Mucosa of descending colon (tissue), 3 donors: ENCODE measurements around the gene INTS3. TPM values are rescaled to one million over a fixed set of nuclear protein-coding genes. Genes with fewer than 3 reads are reported as not detected.
A peak's percentile ranks its signal among the peaks of the same experiment; 100 is the strongest.

Experiments
- ATAC-seq: fragments of 200-7000 bp; cut with Tn5 transposase; one replicate; pipeline ENCODE4 v1.9.1; 2020; ENCODE audit warnings: mild to moderate bottlenecking, moderate library complexity
- DNase-seq, 3 donors: peaks; one replicate each; pipeline ENCODE4 v3.0.0-alpha.2; 2020
- H3K36me3 ChIP-seq: fragments of 200-600 bp; one replicate; pipeline ENCODE4 v1.8.0; 2021; ENCODE audit warnings: low read depth, mild to moderate bottlenecking
- H3K4me1 ChIP-seq: fragments of 200-600 bp; one replicate; pipeline ENCODE4 v1.8.0; 2021; ENCODE audit warnings: low read depth, mild to moderate bottlenecking
- H3K4me3 ChIP-seq: fragments of 200-600 bp; one replicate; pipeline ENCODE4 v1.8.0; 2021; ENCODE audit warnings: mild to moderate bottlenecking
- H3K9me3 ChIP-seq: fragments of 200-600 bp; one replicate; pipeline ENCODE4 v1.8.0; 2021; ENCODE audit warnings: mild to moderate bottlenecking
- CTCF ChIP-seq: fragments of 200-600 bp; IDR thresholded peaks from one replicate; pipeline ENCODE4 v1.8.0; 2022; ENCODE audit warnings: antibody characterized with exemption, mild to moderate bottlenecking
- intact Hi-C, 2 donors: fragments of 100-400 bp; cut with DNase I in 1 of 2; cut with micrococcal nuclease in 1 of 2; formaldehyde crosslinking; loops; one replicate each; pipeline versions ENCODE4 v1.11.0 to v1.11.1; 2022; cut with DNase I, micrococcal nuclease
- total RNA-seq, 3 donors: library from RNA; stranded (reverse); fragmentation: NEBNext Ultra II Directional in 2 of 3; extraction: Animal tissue kit (Norgen Biotek cat#: 25700) in 2 of 3; gene quantifications; one replicate each; pipeline versions ENCODE4 v1.2.1 to v1.2.4, GENCODE V29; 2021 to 2023
- donor health status: DM: no; HTN: no; CAD: no; lungs with moderate emphysema.
- donor health status: DM: no; HTN: no; CAD: no.
- donor health status: DM: no; HTN: yes; CAD: no.

Gene INTS3
- total RNA-seq, 3 donors from 2014 or later: 30.6 to 52.3 (median 36.1) TPM

DNA sequence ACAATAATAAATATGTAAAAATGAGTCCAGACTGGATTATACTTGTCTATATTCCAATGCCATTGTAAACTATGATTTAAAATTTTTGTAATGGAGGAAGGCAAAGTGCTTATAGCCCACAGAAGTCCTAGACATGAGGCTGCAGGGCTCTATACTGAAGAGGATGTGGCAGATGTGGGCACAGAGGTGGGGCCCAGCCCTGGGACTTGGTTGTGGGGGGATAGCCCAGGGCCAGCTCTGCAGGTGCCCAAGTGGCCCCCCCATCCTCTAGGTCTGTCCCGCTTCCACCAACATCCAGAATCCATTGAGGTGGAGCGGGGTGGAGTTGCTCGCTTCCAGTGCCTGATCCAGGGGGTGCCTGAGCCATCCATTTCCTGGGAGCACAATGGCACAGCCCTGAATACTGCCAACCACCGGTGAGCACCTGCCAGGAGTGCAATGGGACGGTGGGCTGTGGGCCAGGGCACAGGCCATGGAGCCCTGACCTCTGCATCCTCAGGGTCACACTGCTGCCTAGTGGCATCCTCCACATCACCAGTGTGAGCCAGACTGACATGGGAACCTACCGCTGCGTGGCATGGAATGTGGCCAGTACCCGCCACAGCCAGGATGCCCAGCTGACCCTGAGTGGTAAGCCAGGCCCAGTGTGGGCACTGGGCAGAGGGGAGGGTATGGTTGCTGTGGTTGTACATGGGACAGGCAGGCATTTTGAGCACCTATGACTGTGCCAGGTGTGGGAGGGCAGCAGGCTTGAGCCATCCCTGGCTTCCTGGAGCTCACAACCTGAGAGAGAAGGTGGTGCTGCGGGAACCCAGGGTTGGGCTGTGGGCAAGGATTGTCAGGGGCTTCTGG is 68.3 kb downstream of the INTS3 start:
- Histone ChIP-seq H3K4me3 (no peak overlapping the region), H3K36me3 (no peaks in the 10 kb centered on the region), H3K9me3 (no peaks in the 10 kb centered on the region), H3K4me1 (peaks cover 4% of the 10 kb centered on the region)
- no peak for ATAC-seq
- peak in 1 of 3 donors; percentile 43 for DNase-seq
- no peak for TF ChIP-seq CTCF
- intact Hi-C loops: loop anchor here in 1 of 2 donors (10.0 kb wide), 2 partner anchors 149 to 189 kb away; partner anchors contain the start of genes DENND4B and RAB13

DNA sequence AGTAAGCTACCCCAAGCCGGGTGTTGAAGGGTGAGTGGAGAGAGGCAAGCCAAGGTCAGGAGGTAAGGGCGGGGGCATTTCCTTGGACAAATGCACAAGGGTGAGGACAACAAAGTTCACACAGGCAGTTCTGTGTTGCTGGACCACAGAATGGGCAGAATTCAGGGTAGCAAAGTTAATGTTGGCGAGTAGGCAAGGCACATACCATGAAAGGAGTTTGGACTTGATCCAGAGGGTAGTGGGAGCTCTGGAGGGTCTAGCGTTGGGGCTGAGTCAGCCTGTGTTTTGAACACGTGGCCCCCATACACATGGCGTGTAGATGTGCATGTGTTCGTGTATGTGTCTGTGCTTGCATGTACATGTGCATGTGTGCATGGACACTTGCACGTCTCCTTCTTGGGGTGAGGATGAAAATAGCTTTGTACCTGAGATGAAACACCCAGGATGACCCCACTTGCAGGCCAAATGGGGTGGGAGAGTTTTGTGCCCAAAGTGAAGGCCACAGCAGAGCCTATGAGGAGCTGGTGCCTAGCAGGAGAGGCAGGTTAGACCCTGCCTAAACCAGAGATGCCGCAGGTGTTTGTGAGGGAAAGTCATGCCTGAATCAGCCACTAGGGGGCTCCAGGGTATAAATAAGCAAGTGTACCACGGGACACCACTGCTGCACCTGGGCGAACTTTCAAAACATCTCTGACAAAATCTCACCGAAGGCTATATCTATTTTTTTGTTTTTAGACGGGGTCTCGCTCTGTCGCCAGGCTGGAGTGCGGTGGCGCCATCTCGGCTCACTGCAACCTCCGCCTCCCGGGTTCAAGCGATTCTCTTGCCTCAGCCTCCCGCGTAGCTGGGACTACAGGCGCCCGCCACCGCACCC is 69.2 kb downstream of the INTS3 start:
- DNase-seq: peak; percentile 60 to 98 (median 71)
- TF ChIP-seq CTCF: peak; percentile 76
- H3K9me3 ChIP-seq: no peaks in the 10 kb centered on the region
- peak; percentile 88 for ATAC-seq
- no peaks in the 10 kb centered on the region for H3K36me3 ChIP-seq
- H3K4me3 ChIP-seq: no peak overlapping the region
- intact Hi-C loops: loop anchor here in 1 of 2 donors (10.0 kb wide), 2 partner anchors 148 to 188 kb away; partner anchors contain the start of genes DENND4B and RAB13
- peaks cover 4% of the 10 kb centered on the region for H3K4me1 ChIP-seq

DNA sequence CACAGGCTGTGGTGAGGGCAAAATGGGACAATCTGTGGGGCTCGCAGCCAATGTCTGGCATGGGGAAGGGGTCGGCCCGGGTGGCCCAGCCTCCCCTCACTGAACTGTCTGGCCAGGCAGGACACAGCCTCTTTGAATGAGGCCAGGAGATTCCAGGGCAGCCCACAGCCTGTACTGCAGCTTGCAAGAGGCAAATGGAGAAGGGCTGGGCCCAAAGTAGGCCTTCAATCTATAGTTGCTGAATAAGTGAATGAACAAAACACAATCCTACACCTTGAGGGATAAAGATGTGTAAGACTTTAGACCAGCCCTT is 70.6 kb downstream of the INTS3 start:
- no peak for TF ChIP-seq CTCF
- Histone ChIP-seq H3K36me3 (no peaks in the 10 kb centered on the region), H3K9me3 (no peaks in the 10 kb centered on the region), H3K4me1 (peaks cover 4% of the 10 kb centered on the region), H3K4me3 (no peak overlapping the region)
- DNase-seq (no peak), ATAC-seq (no peak)
- intact Hi-C loops: loop anchor here in 1 of 2 donors (10.0 kb wide), 2 partner anchors 146 to 186 kb away; partner anchors contain the start of genes DENND4B and RAB13

- intact Hi-C loops: loop anchor here in 1 of 2 donors (10.0 kb wide), 2 partner anchors 146 to 186 kb away; partner anchors contain the start of genes DENND4B and RAB13
- Histone ChIP-seq H3K9me3 (no peaks in the 10 kb centered on the region), H3K4me3 (no peak overlapping the region), H3K4me1 (peaks cover 4% of the 10 kb centered on the region), H3K36me3 (no peaks in the 10 kb centered on the region)
- TF ChIP-seq CTCF: no peak
- DNase-seq (no peak), ATAC-seq (no peak)
Measured at GRCh38 chr1:153799016-153799415, 71.2 kb downstream of the INTS3 start.
